ENCODE results near the gene NKAIN2.

GRCh38 chr6:123965894-123966293, 162.2 kb downstream of the NKAIN2 start:
- TF ChIP-seq CTCF (IDR thresholded peaks at IDR 0.05) (no peak), POLR2AphosphoS5 (IDR thresholded peaks at IDR 0.05) (no peak), POLR2A (IDR thresholded peaks at IDR 0.05) (no peak)
